Putamen (tissue), 1 donor: Measurements from ENCODE around the gene RASEF.

Experiments used
- DNase-seq: peaks from one replicate; pipeline ENCODE4 v3.0.0-alpha.2; 2016; ENCODE audit warnings: low spot score

RASEF gene

GRCh38 chr9:83056174-83056573 lies 6.8 kb downstream of the RASEF start:
- no peak for DNase-seq

- DNase-seq, result no peak
These were observed 14.8 kb downstream of the RASEF start for GRCh38 chr9:83047839-83048775.

GRCh38 chr9:83043597-83043996 lies 19.3 kb downstream of the RASEF start:
- no peak for DNase-seq

- DNase-seq, result no peak
These were observed 21.2 kb downstream of the RASEF start for GRCh38 chr9:83041771-83042170.

GRCh38 chr9:83039303-83039702 lies 23.6 kb downstream of the RASEF start:
- no peak for DNase-seq

GRCh38 chr9:83036043-83036442 lies 26.9 kb downstream of the RASEF start:
- no peak for DNase-seq

GRCh38 chr9:83035143-83035542 lies 27.8 kb downstream of the RASEF start:
- no peak for DNase-seq

- DNase-seq, result no peak
These were observed 28.4 kb downstream of the RASEF start for GRCh38 chr9:83034587-83034986.

- DNase-seq, result no peak
These were observed 28.9 kb downstream of the RASEF start for GRCh38 chr9:83034026-83034425.

GRCh38 chr9:83032065-83032625 lies 30.8 kb downstream of the RASEF start:
- no peak for DNase-seq

GRCh38 chr9:83030391-83031107 lies 32.4 kb downstream of the RASEF start:
- DNase-seq, result no peak

- no peak for DNase-seq
These were observed 33.3 kb downstream of the RASEF start for GRCh38 chr9:83029531-83030137.

- no peak for DNase-seq
These were observed 35.6 kb downstream of the RASEF start for GRCh38 chr9:83027153-83027891.

- DNase-seq, result no peak
These were observed 38.3 kb downstream of the RASEF start for GRCh38 chr9:83024506-83025125.

GRCh38 chr9:83023151-83023550 lies 39.8 kb downstream of the RASEF start:
- DNase-seq, result no peak

GRCh38 chr9:83020864-83021263 lies 42.1 kb downstream of the RASEF start:
- no peak for DNase-seq

- DNase-seq, result no peak
These were observed 42.6 kb downstream of the RASEF start for GRCh38 chr9:83020327-83020726.

- DNase-seq, result no peak
These were observed 43.7 kb downstream of the RASEF start for GRCh38 chr9:83019246-83019645.

GRCh38 chr9:83015897-83016296 lies 47.0 kb downstream of the RASEF start:
- DNase-seq, result no peak

- no peak for DNase-seq
These were observed 48.9 kb downstream of the RASEF start for GRCh38 chr9:83013867-83014605.
